ENCODE results near the gene DELE1. TPM values are rescaled to one million over a fixed set of nuclear protein-coding genes. Genes with fewer than 3 reads are reported as not detected.
"Not testable (repeated sequence)": the region's sequence is repeated elsewhere in the genome, so short reads cannot be mapped to it uniquely, and the experiment has no call there.

The DELE1 gene
- total RNA-seq, 4 donors from 2014 or later = 24.7 to 102 (median 45.8) TPM

DNA sequence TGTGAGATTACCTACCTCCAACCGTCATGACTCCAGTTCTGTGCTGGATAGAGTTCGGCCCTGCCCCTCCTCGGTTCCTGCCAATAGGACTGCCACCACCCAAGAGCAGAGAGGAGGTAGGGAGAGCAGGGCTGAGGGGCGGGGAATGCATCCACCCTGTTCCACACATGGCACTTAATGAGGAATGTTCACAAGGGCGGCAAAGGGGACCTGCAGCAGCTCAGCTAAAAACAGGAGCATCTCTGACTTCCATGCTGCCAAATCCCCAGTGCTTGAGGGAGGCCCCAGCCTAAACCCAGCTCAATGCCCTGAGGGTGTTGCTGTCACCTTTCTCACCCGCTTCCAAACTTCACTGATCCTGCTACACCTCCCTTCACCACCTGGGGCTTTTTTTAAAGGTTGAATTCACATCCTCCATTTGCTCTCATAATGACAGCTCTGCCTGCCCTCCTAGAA is 7.8 kb upstream of the DELE1 start:
- intact Hi-C loops (cut with DNase I; ENCODE audit: low total_unique reads) = no loop called here
- H3K4me3 ChIP-seq = no peak overlapping the region
- H3K36me3 ChIP-seq = no peaks in the 10 kb centered on the region
- no peak for TF ChIP-seq POLR2A (IDR thresholded peaks at IDR 0.05)
- TF ChIP-seq, protein P1, sequence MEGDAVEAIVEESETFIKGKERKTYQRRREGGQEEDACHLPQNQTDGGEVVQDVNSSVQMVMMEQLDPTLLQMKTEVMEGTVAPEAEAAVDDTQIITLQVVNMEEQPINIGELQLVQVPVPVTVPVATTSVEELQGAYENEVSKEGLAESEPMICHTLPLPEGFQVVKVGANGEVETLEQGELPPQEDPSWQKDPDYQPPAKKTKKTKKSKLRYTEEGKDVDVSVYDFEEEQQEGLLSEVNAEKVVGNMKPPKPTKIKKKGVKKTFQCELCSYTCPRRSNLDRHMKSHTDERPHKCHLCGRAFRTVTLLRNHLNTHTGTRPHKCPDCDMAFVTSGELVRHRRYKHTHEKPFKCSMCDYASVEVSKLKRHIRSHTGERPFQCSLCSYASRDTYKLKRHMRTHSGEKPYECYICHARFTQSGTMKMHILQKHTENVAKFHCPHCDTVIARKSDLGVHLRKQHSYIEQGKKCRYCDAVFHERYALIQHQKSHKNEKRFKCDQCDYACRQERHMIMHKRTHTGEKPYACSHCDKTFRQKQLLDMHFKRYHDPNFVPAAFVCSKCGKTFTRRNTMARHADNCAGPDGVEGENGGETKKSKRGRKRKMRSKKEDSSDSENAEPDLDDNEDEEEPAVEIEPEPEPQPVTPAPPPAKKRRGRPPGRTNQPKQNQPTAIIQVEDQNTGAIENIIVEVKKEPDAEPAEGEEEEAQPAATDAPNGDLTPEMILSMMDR (IDR thresholded peaks at IDR 0.05) = no peak
- no peaks in the 10 kb centered on the region for H3K9me3 ChIP-seq
- H3K27me3 ChIP-seq = no peaks in the 10 kb centered on the region
- H3K4me1 ChIP-seq = no peaks in the 10 kb centered on the region
- no peak overlapping the region for H3K27ac ChIP-seq
- no peak for DNase-seq

DNA sequence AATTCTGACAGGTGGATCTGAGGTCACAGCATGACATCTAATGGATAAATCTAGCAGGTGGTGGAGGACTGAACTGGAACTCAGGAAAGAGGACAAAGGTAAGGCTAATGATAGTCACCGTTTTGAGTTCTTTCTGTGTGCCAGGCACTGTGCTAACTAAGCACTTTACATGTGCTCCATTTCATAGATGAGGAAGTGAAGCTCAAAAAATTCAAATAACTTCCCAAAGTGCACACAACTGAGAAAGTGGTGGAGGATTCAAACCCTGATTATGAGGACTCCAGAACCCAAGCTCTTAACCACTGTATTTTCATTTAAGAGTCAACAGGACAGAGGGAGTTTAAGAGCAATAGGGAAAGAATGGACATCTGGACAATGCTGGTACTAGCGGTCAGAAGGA is 7.1 kb upstream of the DELE1 start:
- H3K36me3 ChIP-seq = no peaks in the 10 kb centered on the region
- no peaks in the 10 kb centered on the region for H3K4me1 ChIP-seq
- no peak overlapping the region for H3K4me3 ChIP-seq
- no peak for DNase-seq
- intact Hi-C loops (cut with DNase I; ENCODE audit: low total_unique reads) = no loop called here
- no peak overlapping the region for H3K27ac ChIP-seq
- H3K9me3 ChIP-seq = no peaks in the 10 kb centered on the region
- TF ChIP-seq, protein P1 (IDR thresholded peaks at IDR 0.05) = no peak
- no peak for TF ChIP-seq POLR2A (IDR thresholded peaks at IDR 0.05)
- H3K27me3 ChIP-seq = no peaks in the 10 kb centered on the region

DNA sequence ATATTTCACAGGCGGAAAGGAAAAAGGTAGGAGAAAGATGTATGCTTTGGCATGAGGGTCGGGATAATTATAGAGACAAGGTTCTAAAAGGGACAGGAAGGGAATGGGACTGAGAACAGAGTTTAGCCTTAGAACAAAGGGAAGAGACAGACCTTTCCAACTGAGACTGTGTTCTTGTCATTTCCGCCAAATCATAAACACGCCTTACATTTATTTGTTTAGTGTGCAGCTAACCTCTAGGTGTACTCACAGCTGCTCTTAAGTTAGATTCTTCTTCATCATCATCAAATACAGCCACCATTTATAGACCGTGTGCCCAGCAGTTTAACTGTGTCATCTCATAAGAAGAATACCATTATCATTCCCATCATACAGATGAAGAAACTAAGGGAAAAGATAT is 5.9 kb upstream of the DELE1 start:
- no peak overlapping the region for H3K27ac ChIP-seq
- no peak for DNase-seq
- H3K27me3 ChIP-seq = no peaks in the 10 kb centered on the region
- no peak for TF ChIP-seq POLR2A (IDR thresholded peaks at IDR 0.05)
- TF ChIP-seq, protein P1 (IDR thresholded peaks at IDR 0.05) = no peak
- H3K9me3 ChIP-seq = no peaks in the 10 kb centered on the region
- H3K4me1 ChIP-seq = no peaks in the 10 kb centered on the region
- intact Hi-C loops (cut with DNase I; ENCODE audit: low total_unique reads) = no loop called here
- H3K4me3 ChIP-seq = no peak overlapping the region
- no peaks in the 10 kb centered on the region for H3K36me3 ChIP-seq

DNA sequence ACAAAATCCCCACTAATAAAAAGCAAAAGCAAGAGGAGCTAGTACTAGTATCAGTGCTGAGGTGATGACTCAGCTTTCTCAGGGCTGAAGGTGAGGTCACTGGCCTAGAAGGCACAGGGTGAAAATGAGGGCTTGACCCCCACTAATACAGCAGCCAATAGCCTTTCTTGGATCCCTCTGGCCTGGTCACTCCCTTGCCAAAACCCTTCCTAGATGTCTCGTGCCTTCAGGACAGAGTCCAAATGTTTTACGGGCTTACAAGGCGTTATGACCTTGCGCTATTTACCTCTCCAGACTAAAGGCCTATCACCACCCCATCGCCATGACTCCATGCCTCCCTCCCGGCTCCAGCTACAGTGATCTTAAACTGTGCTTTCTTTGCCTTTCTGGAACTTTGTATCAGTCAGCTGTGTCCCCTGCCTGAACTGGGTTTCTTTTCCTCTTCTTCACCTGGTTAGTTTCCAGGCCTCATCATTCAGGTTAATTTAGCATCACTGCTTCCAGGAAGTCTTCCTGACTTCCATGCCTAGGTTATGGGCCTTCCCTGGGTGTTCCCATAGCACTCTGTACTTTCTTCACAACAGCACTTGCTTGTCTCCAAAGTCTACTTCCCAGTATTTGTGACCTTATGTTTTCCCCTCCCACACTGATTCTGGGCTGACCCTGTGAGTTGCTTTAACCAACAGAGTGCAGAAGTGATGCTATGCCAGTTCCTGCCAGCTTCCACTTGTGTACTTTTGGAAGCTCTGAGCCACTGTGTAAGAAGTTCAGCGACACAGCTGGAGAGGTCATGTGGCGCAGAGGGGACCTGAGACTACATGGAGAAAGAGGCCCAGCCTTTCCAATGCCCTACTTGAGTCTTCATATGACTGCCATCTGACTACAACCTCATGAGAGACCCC is 4.2 kb upstream of the DELE1 start:
- intact Hi-C loops (cut with DNase I; ENCODE audit: low total_unique reads) = no loop called here

DNA sequence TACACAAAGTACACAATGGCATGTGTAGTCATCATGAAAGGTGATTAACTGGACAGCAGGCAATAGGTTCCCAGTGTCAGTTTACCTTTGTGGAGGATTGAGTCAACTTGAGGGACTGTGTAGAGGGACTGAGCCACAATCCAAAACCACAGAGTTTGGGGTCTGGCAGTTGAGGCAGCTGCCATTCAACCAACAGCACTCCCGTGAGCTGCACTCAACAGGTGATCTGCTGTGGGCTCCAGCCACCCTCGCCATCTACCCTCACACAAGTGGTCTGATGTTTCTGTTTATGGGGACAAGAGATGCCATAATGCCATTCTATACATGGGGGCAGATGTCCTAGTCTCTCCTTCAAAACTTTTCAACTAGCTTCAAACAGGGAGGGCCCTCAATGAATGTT is 2.9 kb upstream of the DELE1 start:
- H3K27ac ChIP-seq = no peak overlapping the region
- no peaks in the 10 kb centered on the region for H3K27me3 ChIP-seq
- H3K4me1 ChIP-seq = peaks cover 4 to 5% of the 10 kb centered on the region in 2 donors
- no peaks in the 10 kb centered on the region for H3K36me3 ChIP-seq
- intact Hi-C loops (cut with DNase I; ENCODE audit: low total_unique reads) = no loop called here
- no peak for DNase-seq
- no peak overlapping the region for H3K4me3 ChIP-seq
- no peaks in the 10 kb centered on the region for H3K9me3 ChIP-seq
- TF ChIP-seq POLR2A (IDR thresholded peaks at IDR 0.05) = no peak
- TF ChIP-seq, protein P1 (IDR thresholded peaks at IDR 0.05) = no peak

More for the DNA sequence above, 4.2 kb upstream of the DELE1 start:
- DNase-seq = no peak
- Histone ChIP-seq H3K4me3 (no peak overlapping the region), H3K36me3 (no peaks in the 10 kb centered on the region), H3K27me3 (no peaks in the 10 kb centered on the region), H3K27ac (no peak overlapping the region), H3K9me3 (no peaks in the 10 kb centered on the region), H3K4me1 (peaks cover 3 to 4% of the 10 kb centered on the region in 2 donors)
- TF ChIP-seq, protein P1 (IDR thresholded peaks at IDR 0.05) = no peak
- TF ChIP-seq POLR2A (IDR thresholded peaks at IDR 0.05) = no peak

DNA sequence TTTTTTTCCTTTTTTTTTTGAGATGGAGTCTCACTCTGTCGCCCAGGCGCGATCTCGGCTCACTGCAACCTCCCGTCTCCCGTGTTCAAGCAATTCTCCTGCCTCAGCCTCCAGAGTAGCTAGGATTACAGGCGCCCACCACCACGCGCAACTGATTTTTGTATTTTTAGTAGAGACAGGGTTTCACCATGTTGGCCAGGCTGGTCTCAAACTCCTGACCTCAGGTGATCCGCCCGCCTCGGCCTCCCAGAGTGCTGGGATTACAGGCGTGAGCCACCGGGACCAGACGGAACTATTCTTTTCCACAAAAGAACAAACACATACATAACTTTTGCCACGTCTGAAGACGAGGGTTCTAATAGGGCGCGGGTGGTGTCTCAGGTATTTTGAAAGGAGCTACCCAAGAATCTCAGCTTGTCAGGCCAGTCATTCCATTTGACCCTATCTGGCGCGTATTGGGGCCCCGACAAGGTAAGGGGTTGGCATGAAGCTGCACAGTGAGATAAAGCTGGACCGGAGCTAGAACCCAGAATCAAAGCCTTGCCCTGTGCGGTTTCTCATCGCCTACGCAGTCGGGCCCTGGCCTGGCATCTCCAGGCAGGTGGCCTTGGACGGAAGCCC is 734 bp upstream of the DELE1 start:
- H3K4me1 ChIP-seq; intact Hi-C loops (cut with DNase I; ENCODE audit: low total_unique reads); H3K36me3 ChIP-seq; H3K27me3 ChIP-seq; H3K9me3 ChIP-seq; DNase-seq: not testable (repeated sequence)
- Histone ChIP-seq H3K4me3 (peak overlapping the region; percentile 77 to 83), H3K27ac (peak overlapping the region; percentile 97 to 99)
